OCI-LY7 (cell line): ENCODE results near the gene KLHL22. TPM values are rescaled to one million over a fixed set of nuclear protein-coding genes. Genes with fewer than 3 reads are reported as not detected.

Experiments used
- BruUV-seq: library from RNA; stranded (reverse); fragments of 400-500 nt; replicated peaks from 2 replicates; lab custom pipeline; 2021; lab: Mats Ljungman, UMichigan
- CTCF ChIA-PET: fragments of 300-600 bp; sonication (Branson Sonifier 250); formaldehyde crosslinking; loops from one replicate; lab custom pipeline; 2022; ENCODE audit warnings: antibody characterized with exemption; ENCODE audit not compliant: unreplicated experiment; lab: Charles Lee
- POLR2A ChIA-PET: fragments of 300-600 bp; sonication (Branson Sonifier 250); formaldehyde crosslinking; loops from one replicate; lab custom pipeline; 2022; ENCODE audit warnings: antibody characterized with exemption; lab: Charles Lee
- DNase-seq: peaks from one replicate; pipeline ENCODE4 v3.0.0-alpha.2; 2015; ENCODE audit warnings: low spot score
- H2AFZ ChIP-seq: fragments of 200-600 bp; sonication (generic), shearing (Covaris generic); 2 replicates; pipeline ENCODE4 v1.6.1; 2014; ENCODE audit warnings: mild to moderate bottlenecking, antibody characterized with exemption, low read length, moderate library complexity
- H3K27ac ChIP-seq: fragments of 200-600 bp; sonication (generic); 2 replicates; pipeline ENCODE4 v1.5.1; 2014; ENCODE audit warnings: mixed run types, low read depth, mild to moderate bottlenecking, moderate library complexity, low read length, inconsistent platforms; ENCODE audit not compliant: poor library complexity, severe bottlenecking
- H3K36me3 ChIP-seq: fragments of 200-600 bp; sonication (generic); 2 replicates; pipeline ENCODE4 v1.6.1; 2014; ENCODE audit warnings: mild to moderate bottlenecking, antibody characterized with exemption, low read length, moderate library complexity, mixed read lengths; ENCODE audit not compliant: insufficient read depth
- H3K4me1 ChIP-seq: fragments of 200-600 bp; sonication (generic); 2 replicates; pipeline ENCODE4 v1.5.1; 2014; ENCODE audit warnings: mild to moderate bottlenecking, low read length; ENCODE audit not compliant: insufficient read depth, poor library complexity, severe bottlenecking
- H3K4me2 ChIP-seq: fragments of 200-600 bp; sonication (generic); 2 replicates; pipeline ENCODE4 v1.6.1; 2014; ENCODE audit warnings: mild to moderate bottlenecking, low read length
- H3K4me3 ChIP-seq: fragments of 200-600 bp; sonication (generic); 2 replicates; pipeline ENCODE4 v1.5.1; 2014; ENCODE audit warnings: mild to moderate bottlenecking, low read depth, low read length; ENCODE audit not compliant: poor library complexity, severe bottlenecking
- H3K79me2 ChIP-seq: fragments of 200-600 bp; sonication (generic); 2 replicates; pipeline ENCODE4 v1.6.1; 2016; ENCODE audit warnings: low read depth, mild to moderate bottlenecking, low read length, moderate library complexity, mixed read lengths; ENCODE audit not compliant: insufficient read depth
- H3K9me2 ChIP-seq: fragments of 200-600 bp; sonication (generic); 2 replicates; pipeline ENCODE4 v1.6.1; 2016; ENCODE audit warnings: mild to moderate bottlenecking, low read length, mixed read lengths; ENCODE audit not compliant: insufficient read depth
- H3K9me3 ChIP-seq: fragments of 200-600 bp; sonication (generic); 2 replicates; pipeline ENCODE4 v1.6.1; 2014; ENCODE audit warnings: mild to moderate bottlenecking, mixed run types, low read length, mixed read lengths
- H4K20me1 ChIP-seq: fragments of 200-600 bp; sonication (generic); 2 replicates; pipeline ENCODE4 v1.6.1; 2014; ENCODE audit warnings: mild to moderate bottlenecking, antibody characterized with exemption, low read length, moderate library complexity, mixed read lengths; ENCODE audit not compliant: insufficient read depth
- EZH2phosphoT487 ChIP-seq: fragments of 200-600 bp; sonication (generic); IDR thresholded peaks from 2 replicates; pipeline ENCODE4 v1.6.1; 2018; ENCODE audit warnings: low read depth, borderline replicate concordance, mild to moderate bottlenecking, mixed run types, antibody characterized with exemption, low read length, moderate library complexity, mixed read lengths
- intact Hi-C: fragments of 100-400 bp; cut with micrococcal nuclease; formaldehyde crosslinking; loops from one replicate; pipeline ENCODE4 v1.10.0; 2022; ENCODE audit not compliant: unreplicated experiment
- total RNA-seq, 2 experiments: library from RNA; depleted of rRNA in 1 of 2; stranded (reverse); fragments of >200 nt in 1 of 2; shearing (Covaris generic) in 1 of 2; gene quantifications; 2 replicates each; pipeline ENCODE4 v1.2.3, GENCODE V29; 2014 to 2022
- TF ChIP-seq, protein P1 (sequence below): fragments of 200-600 bp; sonication (generic); conservative IDR thresholded peaks from 2 replicates; pipeline ENCODE4 v1.5.1; 2014; ENCODE audit warnings: mild to moderate bottlenecking, antibody characterized with exemption, low read length, moderate library complexity, mixed read lengths

Gene KLHL22
- total RNA-seq, 2 experiments from 2014 or later: 14.8 to 38.1 TPM

DNA sequence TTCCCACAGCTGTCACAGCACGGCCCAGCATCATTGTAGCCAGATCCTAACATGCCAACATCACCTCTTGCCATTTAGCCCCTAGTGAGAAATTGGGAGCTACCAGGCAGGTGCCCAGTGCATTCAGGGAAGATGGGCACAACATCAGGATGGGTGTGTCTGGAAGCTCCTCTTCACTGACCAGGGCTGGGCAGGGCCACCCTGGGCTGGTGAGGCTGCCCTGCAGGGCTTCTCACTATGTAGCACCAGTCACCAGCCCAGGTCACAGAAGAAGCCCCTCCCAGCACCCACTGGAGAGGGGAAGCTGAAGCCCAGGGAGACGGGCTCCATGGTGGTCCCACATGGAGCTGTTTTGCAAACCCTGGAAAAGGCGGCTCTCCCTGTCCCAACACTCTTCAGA, 87.8 kb downstream of the KLHL22 start:
- H3K36me3 ChIP-seq: no peaks in the 10 kb centered on the region
- H3K4me1 ChIP-seq: no peaks in the 10 kb centered on the region
- no peaks in the 10 kb centered on the region for H3K9me2 ChIP-seq
- no peak overlapping the region for H3K27ac ChIP-seq
- no peaks in the 10 kb centered on the region for H3K9me3 ChIP-seq
- H4K20me1 ChIP-seq: no peaks in the 10 kb centered on the region
- TF ChIP-seq, protein P1, sequence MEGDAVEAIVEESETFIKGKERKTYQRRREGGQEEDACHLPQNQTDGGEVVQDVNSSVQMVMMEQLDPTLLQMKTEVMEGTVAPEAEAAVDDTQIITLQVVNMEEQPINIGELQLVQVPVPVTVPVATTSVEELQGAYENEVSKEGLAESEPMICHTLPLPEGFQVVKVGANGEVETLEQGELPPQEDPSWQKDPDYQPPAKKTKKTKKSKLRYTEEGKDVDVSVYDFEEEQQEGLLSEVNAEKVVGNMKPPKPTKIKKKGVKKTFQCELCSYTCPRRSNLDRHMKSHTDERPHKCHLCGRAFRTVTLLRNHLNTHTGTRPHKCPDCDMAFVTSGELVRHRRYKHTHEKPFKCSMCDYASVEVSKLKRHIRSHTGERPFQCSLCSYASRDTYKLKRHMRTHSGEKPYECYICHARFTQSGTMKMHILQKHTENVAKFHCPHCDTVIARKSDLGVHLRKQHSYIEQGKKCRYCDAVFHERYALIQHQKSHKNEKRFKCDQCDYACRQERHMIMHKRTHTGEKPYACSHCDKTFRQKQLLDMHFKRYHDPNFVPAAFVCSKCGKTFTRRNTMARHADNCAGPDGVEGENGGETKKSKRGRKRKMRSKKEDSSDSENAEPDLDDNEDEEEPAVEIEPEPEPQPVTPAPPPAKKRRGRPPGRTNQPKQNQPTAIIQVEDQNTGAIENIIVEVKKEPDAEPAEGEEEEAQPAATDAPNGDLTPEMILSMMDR: no peak
- TF ChIP-seq EZH2phosphoT487: no peak
- no peak overlapping the region for H2AFZ ChIP-seq
- H3K4me2 ChIP-seq: no peak overlapping the region
- no peak overlapping the region for H3K4me3 ChIP-seq
- ChIA-PET POLR2A (interaction anchor here (0.6 kb wide), 1 partner anchor 207 kb away, joined by 6 read pairs; no protein-coding TSS in a partner anchor), CTCF (no interaction called here)
- intact Hi-C loops: no loop called here
- no TSS peak for BruUV-seq
- H3K79me2 ChIP-seq: no peaks in the 10 kb centered on the region
- no peak for DNase-seq

DNA sequence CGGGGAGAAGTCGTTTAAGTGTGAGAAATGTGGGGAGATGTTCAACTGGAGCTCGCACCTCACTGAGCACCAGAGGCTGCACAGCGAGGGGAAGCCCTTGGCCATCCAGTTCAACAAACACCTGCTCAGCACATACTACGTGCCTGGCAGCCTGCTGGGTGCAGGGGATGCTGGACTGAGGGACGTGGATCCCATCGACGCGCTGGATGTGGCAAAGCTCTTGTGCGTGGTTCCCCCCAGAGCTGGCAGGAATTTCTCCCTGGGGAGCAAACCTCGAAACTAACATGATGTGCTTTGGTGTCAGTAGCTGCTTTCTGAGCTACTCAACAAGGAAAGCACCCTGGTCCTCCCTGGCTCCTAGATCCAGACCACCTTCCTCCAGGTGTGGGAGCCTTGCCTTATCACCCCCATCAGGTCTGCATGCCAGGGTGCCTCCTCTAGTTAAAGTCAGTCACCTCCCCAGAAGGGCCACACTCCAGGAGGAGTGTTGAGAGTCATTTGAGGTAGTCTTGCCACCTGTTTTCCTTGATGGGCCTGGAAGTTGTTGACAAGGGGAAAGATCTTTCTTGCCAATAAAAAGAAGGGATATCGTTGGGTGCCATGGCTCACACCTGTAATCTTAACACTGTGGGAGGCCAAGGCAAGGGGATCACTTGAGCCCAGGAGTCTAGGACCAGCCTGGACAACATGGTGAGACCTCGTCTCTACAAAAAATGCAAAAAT, 88.7 kb downstream of the KLHL22 start:
- no peaks in the 10 kb centered on the region for H3K4me1 ChIP-seq
- H3K4me3 ChIP-seq: no peak overlapping the region
- no peak for DNase-seq
- TF ChIP-seq, protein P1: no peak
- TF ChIP-seq EZH2phosphoT487: no peak
- H2AFZ ChIP-seq: no peak overlapping the region
- H3K27ac ChIP-seq: no peak overlapping the region
- H3K9me2 ChIP-seq: no peaks in the 10 kb centered on the region
- POLR2A ChIA-PET: no interaction called here
- H3K79me2 ChIP-seq: no peaks in the 10 kb centered on the region
- BruUV-seq: no TSS peak
- H3K4me2 ChIP-seq: no peak overlapping the region
- H3K9me3 ChIP-seq: no peaks in the 10 kb centered on the region
- intact Hi-C loops: no loop called here
- H4K20me1 ChIP-seq: no peaks in the 10 kb centered on the region
- no peaks in the 10 kb centered on the region for H3K36me3 ChIP-seq
- CTCF ChIA-PET: no interaction called here

DNA sequence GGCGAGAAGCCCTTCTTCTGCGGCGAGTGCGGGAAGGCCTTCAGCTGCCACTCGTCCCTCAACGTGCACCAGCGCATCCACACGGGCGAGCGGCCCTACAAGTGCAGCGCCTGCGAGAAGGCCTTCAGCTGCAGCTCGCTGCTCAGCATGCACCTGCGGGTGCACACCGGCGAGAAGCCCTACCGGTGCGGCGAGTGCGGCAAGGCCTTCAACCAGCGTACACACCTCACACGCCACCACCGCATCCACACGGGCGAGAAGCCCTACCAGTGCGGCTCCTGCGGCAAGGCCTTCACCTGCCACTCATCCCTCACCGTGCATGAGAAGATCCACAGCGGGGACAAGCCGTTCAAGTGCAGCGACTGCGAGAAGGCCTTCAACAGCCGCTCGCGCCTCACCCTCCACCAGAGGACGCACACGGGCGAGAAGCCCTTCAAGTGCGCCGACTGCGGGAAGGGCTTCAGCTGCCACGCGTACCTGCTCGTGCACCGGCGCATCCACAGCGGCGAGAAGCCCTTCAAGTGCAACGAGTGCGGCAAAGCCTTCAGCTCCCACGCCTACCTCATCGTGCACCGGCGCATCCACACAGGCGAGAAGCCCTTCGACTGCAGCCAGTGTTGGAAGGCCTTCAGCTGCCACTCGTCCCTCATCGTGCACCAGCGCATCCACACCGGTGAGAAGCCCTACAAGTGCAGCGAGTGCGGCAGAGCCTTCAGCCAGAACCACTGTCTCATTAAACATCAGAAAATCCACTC, 89.5 kb downstream of the KLHL22 start:
- Histone ChIP-seq H3K4me3 (no peak overlapping the region), H3K79me2 (no peaks in the 10 kb centered on the region), H3K36me3 (no peaks in the 10 kb centered on the region), H3K27ac (no peak overlapping the region), H3K9me2 (no peaks in the 10 kb centered on the region), H3K4me2 (no peak overlapping the region), H4K20me1 (no peaks in the 10 kb centered on the region), H2AFZ (no peak overlapping the region), H3K9me3 (no peaks in the 10 kb centered on the region), H3K4me1 (no peaks in the 10 kb centered on the region)
- ChIA-PET POLR2A (no interaction called here), CTCF (no interaction called here)
- DNase-seq: no peak
- no peak for TF ChIP-seq EZH2phosphoT487
- TF ChIP-seq, protein P1: no peak
- no TSS peak for BruUV-seq
- intact Hi-C loops: no loop called here
